GM12864 (cell line): ENCODE results near the gene KRTAP5-4.
"Not testable (repeated sequence)": the region's sequence is repeated elsewhere in the genome, so short reads cannot be mapped to it uniquely, and the experiment has no call there.

Experiments
- DNase-seq: peaks from one replicate; pipeline ENCODE4 v3.0.0-alpha.2; 2011; ENCODE audit warnings: low read depth
- H3K4me3 ChIP-seq: 2 replicates; pipeline ENCODE4 v1.5.1; 2011; ENCODE audit warnings: mild to moderate bottlenecking, low read depth, low read length, control low read depth
- TF ChIP-seq, protein P1 (sequence below): IDR thresholded peaks from 2 replicates; pipeline ENCODE4 v1.5.1; 2011; ENCODE audit warnings: low read depth, mild to moderate bottlenecking, moderate library complexity, low read length, control low read depth, inconsistent platforms; ENCODE audit errors: missing control alignments

Gene KRTAP5-4

DNA sequence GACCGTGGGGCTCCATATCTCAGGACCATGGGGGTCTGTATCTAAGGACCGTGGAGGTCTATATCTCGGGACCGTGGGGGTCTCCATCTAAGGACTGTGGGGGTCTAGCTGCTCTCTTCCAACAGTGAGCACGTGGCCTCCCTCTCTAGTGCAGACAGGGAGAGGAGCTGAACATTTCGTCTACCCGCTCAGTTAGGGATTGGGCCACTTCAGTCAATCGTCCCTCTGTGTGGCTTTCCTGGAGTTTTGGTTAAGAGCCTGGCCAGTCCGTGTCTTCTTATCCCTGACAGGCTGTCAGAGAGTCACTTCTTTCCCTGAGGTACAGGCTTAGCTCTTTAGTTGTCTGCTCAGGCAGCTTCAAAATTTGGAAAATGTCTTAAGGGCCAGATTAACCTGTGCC lies 40.0 kb downstream of the KRTAP5-4 start:
- no peak overlapping the region for H3K4me3 ChIP-seq
- TF ChIP-seq, protein P1, sequence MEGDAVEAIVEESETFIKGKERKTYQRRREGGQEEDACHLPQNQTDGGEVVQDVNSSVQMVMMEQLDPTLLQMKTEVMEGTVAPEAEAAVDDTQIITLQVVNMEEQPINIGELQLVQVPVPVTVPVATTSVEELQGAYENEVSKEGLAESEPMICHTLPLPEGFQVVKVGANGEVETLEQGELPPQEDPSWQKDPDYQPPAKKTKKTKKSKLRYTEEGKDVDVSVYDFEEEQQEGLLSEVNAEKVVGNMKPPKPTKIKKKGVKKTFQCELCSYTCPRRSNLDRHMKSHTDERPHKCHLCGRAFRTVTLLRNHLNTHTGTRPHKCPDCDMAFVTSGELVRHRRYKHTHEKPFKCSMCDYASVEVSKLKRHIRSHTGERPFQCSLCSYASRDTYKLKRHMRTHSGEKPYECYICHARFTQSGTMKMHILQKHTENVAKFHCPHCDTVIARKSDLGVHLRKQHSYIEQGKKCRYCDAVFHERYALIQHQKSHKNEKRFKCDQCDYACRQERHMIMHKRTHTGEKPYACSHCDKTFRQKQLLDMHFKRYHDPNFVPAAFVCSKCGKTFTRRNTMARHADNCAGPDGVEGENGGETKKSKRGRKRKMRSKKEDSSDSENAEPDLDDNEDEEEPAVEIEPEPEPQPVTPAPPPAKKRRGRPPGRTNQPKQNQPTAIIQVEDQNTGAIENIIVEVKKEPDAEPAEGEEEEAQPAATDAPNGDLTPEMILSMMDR = no peak
- no peak for DNase-seq

- TF ChIP-seq, protein P1 = no peak
- no peak for DNase-seq
- H3K4me3 ChIP-seq = no peak overlapping the region
These were observed 45.1 kb downstream of the KRTAP5-4 start for GRCh38 chr11:1576825-1577224.

- H3K4me3 ChIP-seq, DNase-seq: not testable (repeated sequence)
These were observed 46.2 kb downstream of the KRTAP5-4 start for GRCh38 chr11:1575756-1576155.

DNA sequence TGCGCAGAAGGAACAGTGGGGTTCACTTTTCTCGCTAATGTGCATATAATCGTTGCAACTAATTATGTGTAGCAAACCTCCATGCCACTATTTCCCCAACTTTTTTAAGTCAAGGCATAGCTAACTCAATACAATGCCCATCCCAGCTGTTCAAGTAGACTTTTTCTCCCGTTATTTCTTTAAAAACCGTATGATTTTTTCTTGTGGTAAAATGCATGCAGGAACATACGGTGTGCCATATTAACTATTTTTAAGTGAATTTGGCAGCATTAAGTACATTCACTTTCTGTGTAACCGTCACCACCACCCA lies 47.0 kb downstream of the KRTAP5-4 start:
- H3K4me3 ChIP-seq = no peak overlapping the region
- TF ChIP-seq, protein P1 = no peak
- no peak for DNase-seq

GRCh38 chr11:1574238-1574932 lies 47.6 kb downstream of the KRTAP5-4 start:
- TF ChIP-seq, protein P1 = peak; percentile 80
- DNase-seq = no peak
- no peak overlapping the region for H3K4me3 ChIP-seq

GRCh38 chr11:1573903-1574237 lies 48.1 kb downstream of the KRTAP5-4 start:
- H3K4me3 ChIP-seq = no peak overlapping the region
- DNase-seq = no peak
- TF ChIP-seq, protein P1 = no peak

DNA sequence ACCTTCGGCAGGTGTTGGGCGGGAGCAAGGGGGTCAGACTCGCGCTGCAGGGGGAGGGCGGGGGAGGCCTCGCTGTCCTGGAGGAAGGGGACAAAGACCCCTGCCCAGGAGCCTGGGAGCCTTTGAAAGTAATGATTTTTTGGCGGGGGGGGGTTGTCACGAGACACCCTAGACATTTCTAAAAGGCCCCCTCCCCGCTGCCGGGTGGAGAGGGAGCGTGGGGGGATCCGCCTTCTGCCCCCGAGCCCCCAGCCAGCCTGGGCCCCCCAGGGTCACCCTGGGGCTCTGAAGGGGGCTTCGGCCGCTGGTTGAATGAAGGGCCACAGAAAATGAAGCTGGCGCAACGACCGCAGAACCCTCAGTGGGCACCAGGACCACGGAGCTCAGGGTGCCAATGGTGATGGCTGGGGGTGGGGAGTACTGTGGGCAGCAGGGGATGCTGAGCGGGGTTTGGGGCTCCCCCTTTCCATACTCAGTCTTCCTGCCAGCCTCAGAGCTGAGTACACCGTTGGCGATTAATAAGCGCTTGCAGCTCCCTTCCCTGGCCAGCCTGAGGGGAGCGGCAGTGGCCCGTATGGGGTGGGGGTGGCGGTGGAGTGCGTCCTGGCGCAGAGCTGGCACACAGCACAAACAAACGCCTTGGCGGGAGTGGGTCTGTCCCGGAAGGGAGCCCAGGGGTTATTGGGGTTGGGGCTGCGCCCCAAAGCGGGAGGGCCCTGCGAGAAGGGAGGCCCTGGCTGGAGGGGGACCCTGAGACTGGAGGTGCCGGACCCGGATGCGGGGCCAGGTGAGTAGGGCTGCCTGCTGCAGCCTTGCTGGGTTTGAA lies 48.6 kb downstream of the KRTAP5-4 start:
- TF ChIP-seq, protein P1 = no peak
- DNase-seq = no peak
- H3K4me3 ChIP-seq = no peak overlapping the region
